ENCODE data around the gene SPATA20. TPM values are rescaled to one million over a fixed set of nuclear protein-coding genes. Genes with fewer than 3 reads are reported as not detected.

Gene SPATA20
- total RNA-seq, 1 experiment from 2014 or later = 59.6 TPM

- no peaks in the 10 kb centered on the region for H3K27me3 ChIP-seq
- H3K36me3 ChIP-seq = peaks cover 29% of the 10 kb centered on the region
- DNase-seq = no peak
- H3K4me3 ChIP-seq = peak overlapping the region; percentile 65
- no peaks in the 10 kb centered on the region for H3K9me3 ChIP-seq
Measured at GRCh38 chr17:50546701-50547034, 306 bp upstream of the SPATA20 start.

GRCh38 chr17:50547736-50548083, 736 bp downstream of the SPATA20 start:
- Histone ChIP-seq H3K36me3 (peaks cover 31% of the 10 kb centered on the region), H3K27me3 (no peaks in the 10 kb centered on the region), H3K9me3 (no peaks in the 10 kb centered on the region), H3K4me3 (peak overlapping the region; percentile 65)
- DNase-seq = peak; percentile 57

GRCh38 chr17:50548831-50549230, 1.9 kb downstream of the SPATA20 start:
- Histone ChIP-seq H3K27me3 (no peaks in the 10 kb centered on the region), H3K36me3 (peaks cover 35% of the 10 kb centered on the region), H3K9me3 (no peaks in the 10 kb centered on the region), H3K4me3 (no peak overlapping the region)
- no peak for DNase-seq

- Histone ChIP-seq H3K27me3 (no peaks in the 10 kb centered on the region), H3K36me3 (peaks cover 35% of the 10 kb centered on the region), H3K4me3 (no peak overlapping the region), H3K9me3 (no peaks in the 10 kb centered on the region)
- DNase-seq = no peak
Measured at GRCh38 chr17:50549256-50549941, 2.4 kb downstream of the SPATA20 start.

GRCh38 chr17:50549969-50550368, 3.0 kb downstream of the SPATA20 start:
- Histone ChIP-seq H3K4me3 (no peak overlapping the region), H3K36me3 (peaks cover 35% of the 10 kb centered on the region)
- no peak for DNase-seq

GRCh38 chr17:50550661-50551432, 3.9 kb downstream of the SPATA20 start:
- Histone ChIP-seq H3K4me3 (no peak overlapping the region), H3K36me3 (peaks cover 39% of the 10 kb centered on the region), H3K9me3 (no peaks in the 10 kb centered on the region), H3K27me3 (no peaks in the 10 kb centered on the region)
- DNase-seq = peak; percentile 57

More at GRCh38 chr17:50549969-50550368, 3.0 kb downstream of the SPATA20 start:
- no peaks in the 10 kb centered on the region for H3K27me3 ChIP-seq
- H3K9me3 ChIP-seq = no peaks in the 10 kb centered on the region

GRCh38 chr17:50551433-50551815, 4.5 kb downstream of the SPATA20 start:
- DNase-seq = no peak
- H3K9me3 ChIP-seq = no peaks in the 10 kb centered on the region
- H3K4me3 ChIP-seq = no peak overlapping the region
- peaks cover 39% of the 10 kb centered on the region for H3K36me3 ChIP-seq
- H3K27me3 ChIP-seq = no peaks in the 10 kb centered on the region

GRCh38 chr17:50551884-50552283, 4.9 kb downstream of the SPATA20 start:
- no peaks in the 10 kb centered on the region for H3K9me3 ChIP-seq
- no peaks in the 10 kb centered on the region for H3K27me3 ChIP-seq
- no peak for DNase-seq
- no peak overlapping the region for H3K4me3 ChIP-seq
- H3K36me3 ChIP-seq = peaks cover 39% of the 10 kb centered on the region

- no peaks in the 10 kb centered on the region for H3K9me3 ChIP-seq
- DNase-seq = no peak
- H3K27me3 ChIP-seq = no peaks in the 10 kb centered on the region
Measured at GRCh38 chr17:50554201-50554600, 7.2 kb downstream of the SPATA20 start.

GRCh38 chr17:50556803-50557202, 9.8 kb downstream of the SPATA20 start:
- H3K36me3 ChIP-seq = peaks cover 10% of the 10 kb centered on the region
- DNase-seq = peak; percentile 40

More at GRCh38 chr17:50554201-50554600, 7.2 kb downstream of the SPATA20 start:
- peaks cover 32% of the 10 kb centered on the region for H3K36me3 ChIP-seq
- no peak overlapping the region for H3K4me3 ChIP-seq

GRCh38 chr17:50557630-50558029, 10.7 kb downstream of the SPATA20 start:
- H3K27me3 ChIP-seq = peaks cover 12% of the 10 kb centered on the region
- H3K4me3 ChIP-seq = no peak overlapping the region
- H3K36me3 ChIP-seq = peaks cover 7% of the 10 kb centered on the region; the same call in 1 of the 2 replicates
- no peaks in the 10 kb centered on the region for H3K9me3 ChIP-seq
- no peak for DNase-seq

More at GRCh38 chr17:50556803-50557202, 9.8 kb downstream of the SPATA20 start:
- Histone ChIP-seq H3K4me3 (no peak overlapping the region), H3K9me3 (no peaks in the 10 kb centered on the region), H3K27me3 (peaks cover 6% of the 10 kb centered on the region)

GRCh38 chr17:50558091-50558490, 11.1 kb downstream of the SPATA20 start:
- H3K27me3 ChIP-seq = peaks cover 17% of the 10 kb centered on the region
- no peaks in the 10 kb centered on the region for H3K9me3 ChIP-seq
- DNase-seq = no peak
- peaks cover 4% of the 10 kb centered on the region; the same call in 1 of the 2 replicates for H3K36me3 ChIP-seq
- no peak overlapping the region for H3K4me3 ChIP-seq

GRCh38 chr17:50558581-50558940, 11.6 kb downstream of the SPATA20 start:
- DNase-seq = no peak
- Histone ChIP-seq H3K4me3 (no peak overlapping the region), H3K27me3 (peaks cover 21% of the 10 kb centered on the region), H3K36me3 (peaks cover 4% of the 10 kb centered on the region; the same call in 1 of the 2 replicates), H3K9me3 (no peaks in the 10 kb centered on the region)

- Histone ChIP-seq H3K4me3 (no peak overlapping the region), H3K36me3 (peaks cover 4% of the 10 kb centered on the region; the same call in 1 of the 2 replicates), H3K27me3 (peaks cover 25% of the 10 kb centered on the region), H3K9me3 (no peaks in the 10 kb centered on the region)
- DNase-seq = no peak
Measured at GRCh38 chr17:50558941-50559614, 12.1 kb downstream of the SPATA20 start.

- H3K4me3 ChIP-seq = peak overlapping the region; percentile 54
- H3K9me3 ChIP-seq = no peaks in the 10 kb centered on the region
- peaks cover 25% of the 10 kb centered on the region for H3K27me3 ChIP-seq
- peak; percentile 77 for DNase-seq
- peaks cover 4% of the 10 kb centered on the region; the same call in 1 of the 2 replicates for H3K36me3 ChIP-seq
Measured at GRCh38 chr17:50559674-50560184, 12.8 kb downstream of the SPATA20 start.

GRCh38 chr17:50560185-50560824, 13.3 kb downstream of the SPATA20 start, which contains the start of gene CACNA1G:
Gene CACNA1G, plus strand, starts transcription at chr17:50560715. Its CDS starts 745 bp downstream, at chr17:50561460.
- Histone ChIP-seq H3K27me3 (peaks cover 25% of the 10 kb centered on the region), H3K36me3 (0 out of 2 replicates have a peak, but pooled peaks cover 4% of the 10 kb centered on the region), H3K4me3 (peak within 1 kb of the TSS; percentile 54), H3K9me3 (no peaks in the 10 kb centered on the region)
- DNase-seq = peak; percentile 95

Data from MG63 (cell line).